Muscle of back (tissue), 11 donors: Measurements from ENCODE around the gene CCSER1. TPM values are rescaled to one million over a fixed set of nuclear protein-coding genes. Genes with fewer than 3 reads are reported as not detected.
"Not testable (repeated sequence)": the region's sequence is repeated elsewhere in the genome, so short reads cannot be mapped to it uniquely, and the experiment has no call there.

Source experiments
- DNase-seq, 3 donors: peaks; one replicate each; pipeline versions ENCODE4 v3.0.0 to v3.0.0-alpha.2; 2013
- polyA plus RNA-seq, 10 donors: library from polyadenylated mRNA; unstranded; fragments of 120-200 nt; gene quantifications; one replicate each; pipeline ENCODE4 v1.2.1, GENCODE V29; 2013; ENCODE audit not compliant: insufficient read length in 10 of 10

Gene CCSER1
- polyA plus RNA-seq, 10 donors: 0.20 to 0.86 (median 0.41) TPM

GRCh38 chr4:91359041-91360031 is 1232.1 kb downstream of the CCSER1 start:
- no peak for DNase-seq

GRCh38 chr4:91362125-91362524 is 1234.9 kb downstream of the CCSER1 start:
- no peak for DNase-seq

- no peak for DNase-seq
Measured at GRCh38 chr4:91366554-91366953, 1239.4 kb downstream of the CCSER1 start.

- no peak for DNase-seq
Measured at GRCh38 chr4:91369116-91369515, 1241.9 kb downstream of the CCSER1 start.

GRCh38 chr4:91373546-91373945 is 1246.4 kb downstream of the CCSER1 start:
- no peak for DNase-seq

- DNase-seq: not testable (repeated sequence)
Measured at GRCh38 chr4:91405431-91405830, 1278.2 kb downstream of the CCSER1 start.

- no peak for DNase-seq
Measured at GRCh38 chr4:91422011-91422410, 1294.8 kb downstream of the CCSER1 start.

- no peak for DNase-seq
Measured at GRCh38 chr4:91426725-91427124, 1299.5 kb downstream of the CCSER1 start.

- DNase-seq: no peak
Measured at GRCh38 chr4:91427171-91427570, 1300.0 kb downstream of the CCSER1 start.

GRCh38 chr4:91434631-91435030 is 1307.4 kb downstream of the CCSER1 start:
- peak in 2 of 3 donors; percentile 10 to 39 for DNase-seq

GRCh38 chr4:91436556-91436955 is 1309.4 kb downstream of the CCSER1 start:
- no peak for DNase-seq

- no peak for DNase-seq
Measured at GRCh38 chr4:91447168-91447567, 1320.0 kb downstream of the CCSER1 start.

- DNase-seq: no peak
Measured at GRCh38 chr4:91448668-91449330, 1321.6 kb downstream of the CCSER1 start.

- DNase-seq: no peak
Measured at GRCh38 chr4:91454111-91454510, 1326.9 kb downstream of the CCSER1 start.

GRCh38 chr4:91462566-91462965 is 1335.4 kb downstream of the CCSER1 start:
- not testable (repeated sequence) for DNase-seq

- DNase-seq: no peak
Measured at GRCh38 chr4:91470671-91471070, 1343.5 kb downstream of the CCSER1 start.

GRCh38 chr4:91471280-91471679 is 1344.1 kb downstream of the CCSER1 start:
- DNase-seq: no peak

GRCh38 chr4:91472046-91472445 is 1344.9 kb downstream of the CCSER1 start:
- DNase-seq: no peak

GRCh38 chr4:91485415-91485814 is 1358.2 kb downstream of the CCSER1 start:
- DNase-seq: no peak

GRCh38 chr4:91488946-91489345 is 1361.8 kb downstream of the CCSER1 start:
- no peak for DNase-seq

- no peak for DNase-seq
Measured at GRCh38 chr4:91497892-91498291, 1370.7 kb downstream of the CCSER1 start.

GRCh38 chr4:91502365-91502764 is 1375.2 kb downstream of the CCSER1 start:
- no peak for DNase-seq

- DNase-seq: no peak
Measured at GRCh38 chr4:91513326-91513725, 1386.1 kb downstream of the CCSER1 start.
